Transverse colon (tissue), 4 donors: Measurements from ENCODE around the gene PSG2.
A peak's percentile ranks its signal among the peaks of the same experiment; 100 is the strongest.
"Not testable (repeated sequence)": the region's sequence is repeated elsewhere in the genome, so short reads cannot be mapped to it uniquely, and the experiment has no call there.

ENCODE experiments used
- EP300 ChIP-seq: sonication (generic); formaldehyde crosslinking; IDR thresholded peaks from one replicate; pipeline ENCODE4 v1.6.1; 2017; ENCODE audit warnings: antibody characterized with exemption, low read depth
- POLR2A ChIP-seq: fragments of 450-650 bp; IDR thresholded peaks from one replicate; pipeline ENCODE4 v1.6.1; 2016; ENCODE audit warnings: antibody characterized with exemption, mild to moderate bottlenecking, moderate library complexity
- POLR2AphosphoS5 ChIP-seq, 3 donors: sonication (generic); formaldehyde crosslinking; IDR thresholded peaks; one replicate each; pipeline ENCODE4 v1.6.1; 2016; ENCODE audit warnings: antibody characterized with exemption in 3 of 3
- TF ChIP-seq, protein P1 (sequence below), 5 experiments: fragments of 200-600 bp in 3 of 5; fragments of 450-650 bp in 2 of 5; sonication (generic) in 3 of 5; IDR thresholded peaks; 1 replicate in 2 of 5; 2 replicates in 3 of 5; pipeline ENCODE4 v1.5.1; 2016 to 2017; ENCODE audit warnings: antibody characterized with exemption in 5 of 5, inconsistent platforms in 3 of 5, mild to moderate bottlenecking in 2 of 5, moderate library complexity in 1 of 5

GRCh38 chr19:43104215-43104850 is 21.8 kb upstream of the PSG2 start:
- TF ChIP-seq, protein P1, sequence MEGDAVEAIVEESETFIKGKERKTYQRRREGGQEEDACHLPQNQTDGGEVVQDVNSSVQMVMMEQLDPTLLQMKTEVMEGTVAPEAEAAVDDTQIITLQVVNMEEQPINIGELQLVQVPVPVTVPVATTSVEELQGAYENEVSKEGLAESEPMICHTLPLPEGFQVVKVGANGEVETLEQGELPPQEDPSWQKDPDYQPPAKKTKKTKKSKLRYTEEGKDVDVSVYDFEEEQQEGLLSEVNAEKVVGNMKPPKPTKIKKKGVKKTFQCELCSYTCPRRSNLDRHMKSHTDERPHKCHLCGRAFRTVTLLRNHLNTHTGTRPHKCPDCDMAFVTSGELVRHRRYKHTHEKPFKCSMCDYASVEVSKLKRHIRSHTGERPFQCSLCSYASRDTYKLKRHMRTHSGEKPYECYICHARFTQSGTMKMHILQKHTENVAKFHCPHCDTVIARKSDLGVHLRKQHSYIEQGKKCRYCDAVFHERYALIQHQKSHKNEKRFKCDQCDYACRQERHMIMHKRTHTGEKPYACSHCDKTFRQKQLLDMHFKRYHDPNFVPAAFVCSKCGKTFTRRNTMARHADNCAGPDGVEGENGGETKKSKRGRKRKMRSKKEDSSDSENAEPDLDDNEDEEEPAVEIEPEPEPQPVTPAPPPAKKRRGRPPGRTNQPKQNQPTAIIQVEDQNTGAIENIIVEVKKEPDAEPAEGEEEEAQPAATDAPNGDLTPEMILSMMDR (IDR thresholded peaks at IDR 0.05), result peak in 3 of 5 experiments; percentile 24 to 30 (median 28)
- not testable (repeated sequence) for TF ChIP-seq POLR2A; POLR2AphosphoS5 (IDR thresholded peaks at IDR 0.05); EP300
